NCI-H1694 treated with DMSO at 0.1 percent for 48 hours (cell line): ENCODE results near the gene ARHGAP18.

Experiments
- DNase-seq: peaks from one replicate; lab custom pipeline; 2025; lab: John Stamatoyannopoulos, UW

Gene ARHGAP18

GRCh38 chr6:129717277-129717676 is 7.3 kb upstream of the ARHGAP18 start:
- no peak for DNase-seq

GRCh38 chr6:129713806-129714333 is 3.9 kb upstream of the ARHGAP18 start:
- DNase-seq = no peak

GRCh38 chr6:129711271-129711631 is 1.3 kb upstream of the ARHGAP18 start:
- DNase-seq = no peak

GRCh38 chr6:129710450-129711270 is 683 bp upstream of the ARHGAP18 start:
- DNase-seq = no peak

- DNase-seq = no peak
Measured at GRCh38 chr6:129709196-129709768, 695 bp downstream of the ARHGAP18 start.

GRCh38 chr6:129708496-129709195 is 1.3 kb downstream of the ARHGAP18 start:
- no peak for DNase-seq

- DNase-seq = no peak
Measured at GRCh38 chr6:129707882-129708495, 2.0 kb downstream of the ARHGAP18 start.

- DNase-seq = no peak
Measured at GRCh38 chr6:129707028-129707427, 2.9 kb downstream of the ARHGAP18 start.

GRCh38 chr6:129705212-129705611 is 4.8 kb downstream of the ARHGAP18 start:
- no peak for DNase-seq

- no peak for DNase-seq
Measured at GRCh38 chr6:129704708-129705107, 5.3 kb downstream of the ARHGAP18 start.

GRCh38 chr6:129701721-129702455 is 8.1 kb downstream of the ARHGAP18 start:
- DNase-seq = no peak

GRCh38 chr6:129700666-129701065 is 9.3 kb downstream of the ARHGAP18 start:
- no peak for DNase-seq

- DNase-seq = no peak
Measured at GRCh38 chr6:129699659-129700058, 10.3 kb downstream of the ARHGAP18 start.

GRCh38 chr6:129698430-129698829 is 11.5 kb downstream of the ARHGAP18 start:
- no peak for DNase-seq

- DNase-seq = no peak
Measured at GRCh38 chr6:129697788-129698187, 12.2 kb downstream of the ARHGAP18 start.

GRCh38 chr6:129696843-129697242 is 13.1 kb downstream of the ARHGAP18 start:
- DNase-seq = no peak

GRCh38 chr6:129696028-129696418 is 14.0 kb downstream of the ARHGAP18 start:
- no peak for DNase-seq

GRCh38 chr6:129695373-129696027 is 14.5 kb downstream of the ARHGAP18 start:
- no peak for DNase-seq

- no peak for DNase-seq
Measured at GRCh38 chr6:129694036-129694435, 15.9 kb downstream of the ARHGAP18 start.

GRCh38 chr6:129692467-129692866 is 17.5 kb downstream of the ARHGAP18 start:
- no peak for DNase-seq

GRCh38 chr6:129691709-129692108 is 18.3 kb downstream of the ARHGAP18 start:
- DNase-seq = no peak
